Mesenteric fat pad (tissue), 1 donor: ENCODE data around the gene NFE2L1. TPM values are rescaled to one million over a fixed set of nuclear protein-coding genes. Genes with fewer than 3 reads are reported as not detected.
"Not testable (repeated sequence)": the region's sequence is repeated elsewhere in the genome, so short reads cannot be mapped to it uniquely, and the experiment has no call there.

ENCODE experiments used
- DNase-seq: peaks from one replicate; pipeline ENCODE4 v3.0.0-alpha.2; 2020; ENCODE audit warnings: low spot score
- total RNA-seq: library from RNA; stranded (reverse); fragmentation: NEBNext Ultra II Directional; extraction: Animal tissue kit (Norgen Biotek cat#: 25700); gene quantifications from one replicate; pipeline ENCODE4 v1.2.1, GENCODE V29; 2021
- donor health status: DM: yes; HTN: yes; CAD: no.

Gene NFE2L1
- total RNA-seq, 1 donor from 2014 or later, result 171 TPM

DNA sequence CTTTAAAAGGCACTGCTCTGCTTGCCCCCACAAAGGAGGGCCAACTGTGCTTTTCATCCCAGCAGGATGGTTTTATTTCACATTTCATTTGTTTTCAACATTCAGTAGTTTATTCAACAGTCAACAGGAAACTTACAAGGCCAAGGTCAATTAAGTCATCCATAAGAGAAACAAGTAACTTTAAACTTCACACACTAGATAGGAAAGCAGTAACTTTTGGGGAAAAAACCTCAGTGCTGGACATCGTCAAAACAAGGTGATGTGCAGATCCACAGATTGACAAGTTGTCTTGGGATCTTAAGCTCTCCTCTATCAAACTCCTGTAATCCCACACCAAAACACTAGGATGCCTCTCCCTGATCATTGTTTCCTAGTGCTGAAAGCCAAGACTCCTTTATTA is 18.5 kb downstream of the NFE2L1 start:
- DNase-seq, result no peak

DNA sequence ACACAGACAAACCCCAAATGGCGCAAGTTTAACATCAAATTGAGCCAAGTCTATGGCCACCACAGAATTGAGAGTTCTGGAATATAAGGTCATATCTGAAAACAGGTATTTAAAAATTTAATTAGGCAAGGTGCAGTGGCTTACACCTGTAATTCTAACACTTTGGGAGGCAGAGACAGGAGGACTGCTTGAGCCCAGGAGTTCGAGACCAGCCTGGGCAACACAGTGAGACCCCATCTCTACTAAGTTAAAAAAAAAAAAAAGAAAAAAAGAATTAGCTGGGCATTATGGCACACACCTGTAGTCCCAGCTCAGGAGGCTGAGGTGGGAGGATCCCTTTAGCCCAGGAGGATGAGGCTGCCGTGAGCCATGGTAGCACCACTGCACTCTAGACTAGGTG is 19.1 kb downstream of the NFE2L1 start:
- DNase-seq, result peak; percentile 8

DNA sequence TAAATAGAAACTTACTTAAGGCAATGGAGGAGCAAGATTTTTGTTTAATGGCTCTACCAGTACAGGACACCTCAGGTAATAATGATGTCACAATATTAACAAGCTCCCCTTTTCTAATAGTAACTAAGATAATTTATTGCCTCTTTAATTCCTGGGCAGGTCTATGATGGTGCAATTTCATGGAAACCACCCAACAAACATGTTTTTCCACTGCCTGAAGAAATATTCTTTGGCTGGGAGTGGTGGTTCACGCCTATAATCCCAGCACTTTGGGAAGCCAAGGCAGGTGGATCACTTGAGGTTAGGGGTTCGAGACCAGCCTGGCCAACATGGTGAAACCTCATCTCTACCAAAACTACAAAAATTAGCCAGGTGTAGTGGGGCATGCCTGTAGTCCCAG is 19.6 kb downstream of the NFE2L1 start:
- DNase-seq, result not testable (repeated sequence)

DNA sequence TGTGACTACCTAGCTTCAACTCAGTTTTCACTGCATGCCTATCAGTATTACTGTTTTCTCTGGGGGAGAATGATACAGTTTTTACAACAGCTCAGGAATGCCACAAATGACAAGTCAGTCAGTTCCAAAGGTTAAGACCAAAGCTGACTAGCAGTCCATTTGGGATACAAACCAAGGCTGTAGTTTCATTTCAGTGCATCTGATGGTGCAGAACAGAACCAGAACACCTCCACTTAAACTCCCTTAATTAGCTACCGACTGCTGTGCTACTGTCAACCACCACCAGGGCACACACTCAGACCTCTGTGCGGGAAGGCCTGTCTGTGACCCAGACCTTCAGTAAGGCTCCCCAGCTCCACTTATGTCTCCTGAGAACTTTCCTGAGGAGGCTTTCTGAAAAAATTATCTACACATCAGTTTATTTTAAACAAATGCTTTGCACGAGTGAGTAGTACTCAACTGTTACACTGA is 20.4 kb downstream of the NFE2L1 start:
- peak; percentile 20 for DNase-seq

DNA sequence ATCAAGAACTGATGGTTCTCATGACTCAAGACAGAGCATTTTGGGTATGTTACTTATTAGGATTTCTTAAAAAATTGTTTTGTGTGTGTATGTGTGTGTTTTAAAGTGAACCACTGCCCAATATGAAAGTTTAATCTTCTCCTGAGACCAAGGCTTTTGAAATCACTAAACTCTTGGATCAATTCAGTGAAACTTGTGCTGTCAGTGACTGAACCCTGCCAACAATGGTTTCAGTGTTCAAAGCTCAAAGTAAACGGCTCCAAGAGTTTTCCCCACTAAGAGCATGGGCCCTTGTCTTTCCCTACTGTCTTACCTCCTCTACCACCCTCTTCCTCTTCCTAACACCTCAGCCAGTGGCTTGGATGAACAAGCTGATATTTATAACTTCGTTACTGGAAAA is 22.0 kb downstream of the NFE2L1 start:
- DNase-seq, result no peak

DNA sequence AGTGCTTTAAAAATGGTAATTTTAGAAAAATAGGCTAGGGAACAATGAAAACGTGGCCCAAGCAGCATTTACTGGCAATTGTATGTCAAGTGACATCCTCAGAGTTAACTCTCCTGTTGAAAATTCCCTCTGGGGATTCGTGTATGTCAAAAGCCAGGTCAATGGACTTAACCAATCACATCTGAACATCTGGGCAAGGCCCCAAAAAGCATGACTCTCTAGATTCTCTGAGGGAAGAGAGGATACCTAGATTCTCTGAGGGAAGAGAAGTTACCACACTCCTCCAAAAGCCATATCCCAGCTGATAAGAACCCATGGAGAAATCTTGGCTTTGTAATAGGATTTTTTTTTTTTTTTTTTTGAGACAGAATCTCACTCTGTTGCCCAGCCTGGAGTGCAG is 23.5 kb downstream of the NFE2L1 start:
- DNase-seq, result no peak

DNA sequence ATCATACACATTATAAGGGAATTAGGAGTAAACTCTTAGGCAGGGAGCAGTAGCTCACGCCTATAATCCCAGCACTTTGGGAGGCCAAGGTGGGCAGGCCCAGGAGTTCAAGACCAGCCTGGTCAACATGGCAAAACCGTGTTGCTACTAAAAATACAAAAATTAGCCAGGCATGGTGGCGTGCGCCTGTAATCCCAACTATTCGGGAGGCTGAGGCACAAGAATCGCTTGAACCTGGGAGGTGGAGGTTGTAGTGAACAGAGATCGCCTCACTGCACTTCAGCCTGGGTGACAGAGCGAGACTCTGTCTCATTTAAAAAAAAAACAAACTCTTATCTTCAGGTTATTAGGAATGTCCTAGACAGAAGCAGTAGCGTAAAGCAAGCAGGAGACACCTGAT is 24.7 kb downstream of the NFE2L1 start:
- peak; percentile 60 for DNase-seq

DNA sequence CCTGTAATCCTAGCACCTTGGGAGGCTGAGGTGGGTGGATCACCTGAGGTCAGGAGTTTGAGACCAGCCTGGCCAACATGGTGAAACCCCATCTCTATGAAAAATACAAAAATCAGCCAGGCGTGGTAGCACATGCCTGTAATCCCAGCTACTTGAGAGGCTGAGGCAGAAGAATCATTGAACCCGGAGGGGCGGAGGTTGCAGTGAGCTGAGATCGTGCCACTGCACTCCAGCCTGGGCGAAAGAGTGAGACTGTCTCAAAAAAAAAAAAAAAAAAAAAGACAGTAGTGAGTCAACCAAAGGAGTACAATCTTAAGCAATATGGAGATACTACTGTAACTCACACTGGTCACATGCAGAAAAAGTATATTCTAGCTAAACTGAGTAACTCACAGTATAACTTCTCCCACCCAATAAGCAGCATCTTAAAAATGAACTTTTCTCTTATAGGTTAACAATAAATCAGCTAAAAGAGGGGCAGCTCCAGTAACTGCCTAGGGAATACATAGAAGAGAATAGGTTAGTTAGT is 25.5 kb downstream of the NFE2L1 start:
- peak; percentile 49 for DNase-seq

DNA sequence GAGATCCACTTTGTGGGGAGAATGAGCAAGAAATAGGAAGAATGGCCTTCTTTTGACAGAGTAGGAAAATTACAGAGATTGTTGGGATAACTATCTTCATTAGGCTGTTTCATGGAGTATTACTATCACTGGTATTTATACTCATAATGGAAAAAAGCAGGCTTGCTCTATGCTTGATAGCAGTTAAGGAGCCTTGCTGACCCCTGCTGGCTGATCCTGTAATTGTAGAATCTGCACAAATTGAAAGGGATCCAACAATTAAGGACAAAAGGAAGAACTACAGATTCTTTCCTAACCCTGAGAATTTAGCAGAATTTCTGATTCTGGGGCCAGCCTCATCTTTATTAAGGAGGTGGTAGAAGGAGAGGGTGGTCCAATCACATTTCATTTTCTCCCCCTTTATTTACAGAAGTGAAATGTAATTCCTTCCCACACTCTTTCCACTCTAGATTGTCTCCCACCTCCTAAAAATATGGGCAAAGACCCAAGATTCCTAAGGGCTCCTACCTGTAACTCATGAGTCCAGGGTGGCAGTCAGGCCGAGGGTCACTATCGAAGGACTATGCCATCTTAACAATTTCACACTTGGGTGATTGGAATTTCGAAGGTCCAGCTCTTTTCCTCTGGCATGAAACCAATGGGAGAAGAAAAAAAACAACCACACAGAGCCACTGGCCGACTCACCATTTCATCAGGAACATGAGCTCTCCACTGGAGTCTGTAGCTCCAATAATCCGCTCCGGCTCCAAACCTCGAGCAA is 26.3 kb downstream of the NFE2L1 start:
- peak; percentile 85 for DNase-seq

DNA sequence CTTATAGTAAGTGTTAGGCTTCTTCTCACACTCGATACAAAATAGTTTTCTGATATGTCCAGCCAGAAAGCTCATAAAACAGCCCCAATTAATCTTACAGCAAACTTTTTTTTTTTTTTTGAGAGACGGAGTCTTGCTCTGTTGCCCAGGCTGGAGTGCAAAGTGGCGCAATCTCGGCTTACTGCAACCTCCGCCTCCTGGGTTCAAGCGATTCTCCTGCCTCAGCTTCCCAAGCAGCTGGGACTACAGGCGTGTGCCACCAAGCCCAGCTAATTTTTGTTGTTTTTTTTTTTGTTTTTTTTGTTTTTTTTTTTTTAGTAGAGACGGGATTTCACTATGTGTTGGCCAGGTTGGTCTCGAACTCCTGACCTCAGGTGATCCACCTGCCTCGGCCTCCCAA is 29.0 kb downstream of the NFE2L1 start:
- DNase-seq, result not testable (repeated sequence)

DNA sequence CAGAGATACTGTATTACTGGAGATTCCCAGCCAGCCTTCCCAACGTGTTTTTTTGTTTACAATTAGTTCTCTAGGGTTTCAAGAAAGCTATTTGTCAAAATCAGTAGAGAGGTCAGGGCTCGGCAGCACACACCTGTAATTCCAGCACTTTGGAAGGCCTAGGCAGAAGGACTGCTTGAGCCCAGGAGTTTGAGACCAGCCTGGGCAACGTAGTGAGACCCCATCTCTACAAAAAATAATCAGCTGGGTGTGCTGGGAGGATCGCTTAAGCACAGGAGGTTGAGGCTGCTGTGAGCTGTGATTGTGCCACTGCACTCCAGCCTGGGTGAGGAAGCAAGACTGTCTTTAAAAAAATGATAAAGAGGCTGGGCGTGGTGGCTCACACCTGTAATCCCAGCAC is 33.7 kb downstream of the NFE2L1 start:
- no peak for DNase-seq

DNA sequence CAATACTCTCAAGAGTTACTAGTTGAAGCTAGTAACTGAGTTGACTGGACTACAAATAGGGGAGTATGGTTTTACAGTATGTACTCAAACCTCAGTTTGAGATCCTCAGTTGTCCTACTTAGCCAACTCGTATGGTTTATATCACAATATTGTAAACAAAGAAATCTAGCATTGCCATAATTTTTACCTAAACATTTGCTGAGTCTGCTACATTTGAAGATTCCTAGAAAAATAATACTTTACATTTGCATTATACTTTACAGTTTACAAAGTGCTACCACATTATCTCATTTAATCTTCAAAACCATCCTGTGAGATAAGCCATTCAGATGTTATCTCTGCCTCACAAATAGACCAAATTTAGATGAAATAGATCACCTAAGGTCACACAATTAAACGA is 36.8 kb downstream of the NFE2L1 start:
- no peak for DNase-seq

DNA sequence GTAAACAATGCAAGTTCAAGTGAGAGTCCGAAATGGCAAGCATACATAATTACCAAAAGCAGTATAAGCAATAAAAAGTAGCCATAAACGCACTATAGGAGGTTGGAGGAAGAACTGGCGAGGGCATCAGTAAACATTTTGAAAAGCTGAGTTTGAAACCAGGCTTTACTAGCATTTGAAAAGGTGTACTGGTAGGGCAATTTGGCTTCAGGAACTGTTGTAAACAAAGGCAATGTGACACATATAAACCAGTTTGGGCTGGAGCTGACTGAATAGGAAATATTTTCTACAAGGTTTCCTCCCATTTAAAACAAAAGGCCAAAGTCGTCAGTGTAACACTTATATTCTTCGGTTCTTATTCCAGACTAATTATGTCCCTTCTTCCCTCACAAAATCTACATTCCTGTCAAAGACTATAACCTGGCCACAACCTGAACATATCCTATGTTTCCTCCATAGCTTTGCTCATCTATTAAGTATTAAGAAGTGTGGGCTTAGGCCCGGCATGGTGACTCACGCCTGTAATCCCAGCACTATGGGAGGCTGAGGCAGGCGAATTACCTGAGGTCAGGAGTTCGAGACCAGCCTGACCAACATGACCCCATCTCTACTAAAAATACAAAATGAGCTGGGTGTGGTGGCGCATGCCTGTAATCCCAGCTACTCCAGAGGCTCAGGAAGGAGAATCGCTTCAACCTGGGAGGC is 45.3 kb downstream of the NFE2L1 start:
- peak; percentile 9 for DNase-seq

DNA sequence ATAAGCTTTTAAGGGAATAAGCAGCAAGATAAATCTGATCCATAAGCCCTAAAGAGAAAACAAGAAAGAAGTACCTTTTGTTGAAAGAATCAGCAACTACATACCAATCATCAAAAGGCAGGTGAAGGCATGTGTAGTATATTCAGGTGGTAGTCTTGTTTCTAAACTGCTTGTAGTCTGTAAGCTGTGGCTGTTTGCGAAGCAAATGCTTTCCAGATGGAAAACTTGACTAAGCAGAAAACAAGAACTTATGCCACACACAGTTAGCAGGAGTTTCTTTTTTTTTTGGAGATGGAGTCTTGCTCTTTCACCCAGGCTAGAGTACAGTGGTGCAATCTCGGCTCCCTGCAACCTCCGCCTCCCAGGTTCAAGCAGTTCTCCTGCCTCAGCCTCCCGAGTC is 47.5 kb downstream of the NFE2L1 start:
- no peak for DNase-seq

DNA sequence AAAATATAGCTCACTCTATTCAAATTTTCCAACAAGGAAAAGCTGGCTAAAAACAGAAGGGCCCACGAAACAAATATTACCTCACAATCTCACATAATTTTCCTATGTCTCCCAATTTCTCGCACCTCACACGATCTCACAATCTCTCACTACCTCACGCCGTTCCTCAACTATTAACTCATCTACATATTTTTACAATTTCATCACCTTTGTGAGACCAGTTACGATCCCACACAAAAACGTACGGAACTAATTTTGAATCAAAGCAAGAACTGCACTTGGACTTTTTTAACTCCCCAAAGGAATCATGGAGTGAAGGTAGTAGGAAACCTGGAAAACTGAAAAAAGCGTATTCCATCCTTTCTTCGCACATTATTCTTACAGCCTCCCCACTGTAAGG is 52.0 kb downstream of the NFE2L1 start:
- DNase-seq, result no peak

DNA sequence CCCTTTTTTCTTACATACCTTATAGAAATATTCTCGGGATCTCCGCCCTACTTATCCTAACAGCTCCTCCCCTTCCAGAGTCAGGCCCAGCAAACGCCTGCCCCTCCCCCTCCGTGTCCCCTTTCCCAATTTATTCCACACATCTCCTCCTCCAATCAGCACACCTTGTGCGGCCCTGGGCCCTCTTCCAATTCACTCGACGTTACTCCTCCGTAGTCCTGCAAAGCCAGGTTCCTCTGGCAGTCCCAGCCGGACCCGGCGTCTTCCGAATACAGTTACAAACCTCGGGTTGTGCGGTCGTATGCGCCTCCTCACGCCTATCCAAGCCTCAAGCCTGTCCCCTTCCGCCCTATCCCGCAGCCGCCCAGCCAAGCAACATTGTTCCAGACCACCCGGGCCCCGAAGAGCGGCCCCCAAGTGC is 52.4 kb downstream of the NFE2L1 start:
- DNase-seq, result no peak

DNA sequence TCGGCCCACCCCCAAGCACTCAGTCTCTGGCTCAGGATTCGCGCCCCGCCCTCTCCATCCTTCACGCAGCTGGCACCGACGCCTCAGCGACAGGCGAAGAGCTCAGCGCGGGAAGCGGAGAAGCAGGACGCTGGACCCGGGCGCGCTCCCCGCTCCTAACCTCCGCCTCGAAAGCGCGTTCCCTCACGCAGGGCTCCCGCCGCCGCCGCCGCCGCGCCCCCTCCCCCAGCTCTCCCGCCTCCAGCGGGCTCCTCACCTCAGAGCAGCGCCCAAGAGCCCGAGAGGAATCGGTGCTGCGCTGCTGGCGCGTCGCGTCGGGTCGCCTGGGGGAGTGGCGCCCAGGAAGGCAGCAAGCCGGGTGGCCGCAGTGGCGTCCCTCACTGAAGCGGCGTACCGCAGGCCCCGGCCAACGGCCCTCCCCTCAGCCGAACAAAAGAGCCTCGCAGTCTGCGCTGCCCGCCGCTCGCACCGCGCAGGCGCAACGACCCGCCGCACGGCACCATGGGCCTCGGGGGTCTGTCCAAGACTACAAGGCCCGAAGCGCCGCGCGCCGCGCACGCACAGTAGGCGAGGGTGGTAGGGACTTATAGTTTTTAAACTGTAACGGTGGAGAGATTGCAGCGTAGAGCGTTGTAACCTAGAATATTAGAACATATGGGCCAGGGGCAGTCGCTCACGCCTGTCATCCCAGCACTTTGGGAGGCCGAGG is 53.0 kb downstream of the NFE2L1 start, which contains the start of gene CBX1:
TSS of gene CBX1 (minus strand) at position 467 of the 709 bp plus-strand sequence. CDS start 24,474 bp downstream, outside the sequence.
- peak; percentile 98 for DNase-seq

DNA sequence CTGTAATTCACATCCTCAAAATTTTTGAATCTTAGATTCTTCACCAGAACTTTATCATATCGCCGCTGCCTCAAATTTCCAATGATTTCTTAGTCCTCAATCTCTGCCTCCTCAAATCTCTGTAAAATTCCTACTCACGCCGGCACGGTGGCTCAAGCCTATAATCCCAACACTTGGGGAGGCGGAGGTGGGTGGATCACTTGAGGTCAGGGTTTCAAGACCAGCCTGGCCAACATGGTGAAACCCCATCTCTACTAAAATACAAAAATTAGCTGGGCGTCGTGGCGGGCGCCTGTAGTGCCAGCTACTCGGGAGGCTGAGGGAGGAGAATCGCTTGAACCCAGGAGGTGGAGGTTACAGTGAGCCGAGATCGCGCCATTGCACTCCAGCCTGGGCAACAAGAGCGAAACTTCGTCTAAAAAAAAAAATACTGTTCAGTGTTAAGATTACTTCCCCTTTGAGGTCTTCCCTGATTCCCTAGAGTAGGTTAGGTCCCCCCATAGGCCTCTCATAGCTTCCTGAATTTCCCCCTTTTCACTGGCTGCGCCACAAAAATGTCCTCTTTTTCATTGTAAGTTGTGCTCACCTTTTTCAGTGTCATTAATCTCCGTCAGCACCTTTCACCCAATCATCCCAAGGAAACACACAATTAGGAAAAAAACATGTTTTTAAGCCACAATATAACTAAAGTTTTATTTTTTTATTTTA is 54.0 kb downstream of the NFE2L1 start:
- no peak for DNase-seq

DNA sequence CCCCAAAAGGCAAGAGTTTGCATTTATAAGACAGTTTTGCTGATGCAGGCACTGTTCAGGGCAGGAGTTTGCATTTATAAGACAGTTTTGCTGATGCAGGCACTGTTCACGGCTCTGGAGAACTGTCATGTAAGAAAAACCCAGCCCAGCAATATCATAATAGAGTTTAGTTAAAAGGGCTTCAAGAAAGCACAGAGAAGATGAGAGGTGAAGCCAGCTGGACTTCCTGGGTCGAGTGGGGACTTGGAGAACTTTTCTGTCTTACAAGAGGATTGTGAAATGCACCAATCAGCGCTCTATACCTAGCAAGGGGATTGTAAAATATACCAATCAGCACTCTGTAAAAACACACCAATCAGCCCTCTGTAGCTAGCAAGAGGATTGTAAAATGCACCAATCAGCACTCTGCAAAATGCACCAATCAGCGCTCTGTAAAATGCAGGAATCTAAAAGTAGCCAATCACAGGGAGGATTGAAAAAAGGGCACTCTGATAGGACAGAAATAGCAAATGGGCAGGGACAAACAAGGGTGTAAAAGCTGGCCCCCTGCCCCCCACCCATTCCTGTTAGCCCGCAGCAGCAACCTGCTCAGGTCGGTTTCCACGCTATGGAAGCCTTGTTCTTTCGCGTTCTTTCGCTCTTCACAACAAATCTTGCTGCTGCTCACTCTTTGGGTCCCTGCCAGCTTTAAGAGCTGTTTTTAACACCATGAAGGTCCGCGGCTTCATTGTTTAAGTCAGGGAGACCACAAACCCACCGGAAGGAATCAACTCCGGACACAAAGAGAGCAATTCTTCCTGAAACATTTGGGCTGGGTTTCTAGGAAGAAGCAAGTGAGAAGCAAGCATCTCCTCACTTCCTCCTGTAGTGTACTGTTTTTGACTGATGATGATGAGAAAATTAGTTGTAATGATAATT is 54.9 kb downstream of the NFE2L1 start:
- no peak for DNase-seq

DNA sequence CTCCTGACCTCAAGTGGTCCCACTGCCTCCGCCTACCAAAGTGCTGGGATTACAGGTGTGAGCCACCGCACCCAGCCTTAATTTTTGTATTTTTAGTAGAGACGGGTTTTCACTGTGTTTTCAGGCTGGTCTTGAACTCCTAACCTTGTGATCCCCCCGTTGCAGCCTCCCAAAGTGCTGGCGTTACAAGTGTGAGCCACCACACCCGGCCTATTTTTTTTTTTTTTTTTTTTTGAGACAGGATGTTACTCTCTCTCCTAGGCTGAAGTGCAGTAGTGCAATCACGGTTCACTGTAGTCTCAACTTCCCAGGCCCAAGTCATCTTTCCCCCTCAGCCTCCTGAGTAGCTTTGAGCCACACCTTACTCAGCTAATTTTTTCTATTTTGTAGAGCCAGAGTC is 56.3 kb downstream of the NFE2L1 start:
- DNase-seq, result no peak
